H9 (cell line): ENCODE data around the gene BARD1. TPM values are rescaled to one million over a fixed set of nuclear protein-coding genes. Genes with fewer than 3 reads are reported as not detected.

Experiments used
- DNase-seq: peaks from one replicate; pipeline ENCODE4 v3.0.0-alpha.2; 2017
- H2AFZ ChIP-seq: one replicate; pipeline ENCODE4 v1.6.1; 2013; ENCODE audit warnings: mild to moderate bottlenecking, low read length, control low read depth, moderate library complexity
- H2AK5ac ChIP-seq: 2 replicates; pipeline ENCODE4 v1.6.1; 2013; ENCODE audit warnings: low read length, control low read depth, mixed read lengths; ENCODE audit not compliant: insufficient read length
- H2BK120ac ChIP-seq: one replicate; pipeline ENCODE4 v1.6.1; 2013; ENCODE audit warnings: low read depth, mild to moderate bottlenecking, low read length, control low read depth, inconsistent platforms; ENCODE audit not compliant: poor library complexity, severe bottlenecking
- H2BK12ac ChIP-seq: 2 replicates; pipeline ENCODE4 v1.6.1; 2013; ENCODE audit warnings: low read length, control low read depth, mixed read lengths, low read depth; ENCODE audit not compliant: insufficient read length
- H2BK15ac ChIP-seq: 2 replicates; pipeline ENCODE4 v1.6.1; 2013; ENCODE audit warnings: low read depth, low read length, control low read depth
- H2BK20ac ChIP-seq: one replicate; pipeline ENCODE4 v1.6.1; 2013; ENCODE audit warnings: low read depth, mild to moderate bottlenecking, low read length, control low read depth, inconsistent platforms; ENCODE audit not compliant: poor library complexity, severe bottlenecking
- H2BK5ac ChIP-seq: 2 replicates; pipeline ENCODE4 v1.6.1; 2013; ENCODE audit warnings: low read length, control low read depth, mixed read lengths; ENCODE audit not compliant: insufficient read length
- H3K14ac ChIP-seq: 2 replicates; pipeline ENCODE4 v1.6.1; 2013; ENCODE audit warnings: low read length, control low read depth; ENCODE audit not compliant: insufficient read depth
- H3K18ac ChIP-seq: 2 replicates; pipeline ENCODE4 v1.6.1; 2013; ENCODE audit warnings: low read depth, mild to moderate bottlenecking, mixed read lengths, low read length, control low read depth; ENCODE audit not compliant: insufficient read length
- H3K23ac ChIP-seq: 2 replicates; pipeline ENCODE4 v1.6.1; 2013; ENCODE audit warnings: low read length, control low read depth, mixed read lengths, low read depth; ENCODE audit not compliant: insufficient read length
- H3K23me2 ChIP-seq: 2 replicates; pipeline ENCODE4 v1.6.1; 2013; ENCODE audit warnings: low read depth, mild to moderate bottlenecking, mixed read lengths, low read length, control low read depth; ENCODE audit not compliant: insufficient read length, poor library complexity, severe bottlenecking
- H3K27ac ChIP-seq: 2 replicates; pipeline ENCODE4 v1.5.1; 2013; ENCODE audit warnings: low read length, control low read depth, mixed read lengths, low read depth; ENCODE audit not compliant: insufficient read length
- H3K27me3 ChIP-seq: 2 replicates; pipeline ENCODE4 v1.6.1; 2013; ENCODE audit warnings: low read length, control low read depth, inconsistent platforms; ENCODE audit not compliant: insufficient read depth
- H3K4ac ChIP-seq: 2 replicates; pipeline ENCODE4 v1.6.1; 2013; ENCODE audit warnings: low read depth, mild to moderate bottlenecking, control low read depth, inconsistent platforms, low read length, moderate library complexity
- H3K4me1 ChIP-seq: 2 replicates; pipeline ENCODE4 v1.6.1; 2013; ENCODE audit warnings: low read length, control low read depth, inconsistent platforms; ENCODE audit not compliant: insufficient read depth
- H3K4me2 ChIP-seq: 2 replicates; pipeline ENCODE4 v1.6.1; 2013; ENCODE audit warnings: low read length, control low read depth, mixed read lengths; ENCODE audit not compliant: insufficient read length, insufficient read depth
- H3K56ac ChIP-seq: 2 replicates; pipeline ENCODE4 v1.6.1; 2013; ENCODE audit warnings: low read depth, mild to moderate bottlenecking, mixed read lengths, low read length, control low read depth; ENCODE audit not compliant: insufficient read length
- H3K79me1 ChIP-seq: 2 replicates; pipeline ENCODE4 v1.6.1; 2013; ENCODE audit warnings: low read depth, mild to moderate bottlenecking, moderate library complexity, low read length, control low read depth, inconsistent platforms; ENCODE audit not compliant: insufficient read depth, poor library complexity, severe bottlenecking
- H3K79me2 ChIP-seq: 2 replicates; pipeline ENCODE4 v1.6.1; 2013; ENCODE audit warnings: low read length, control low read depth, inconsistent platforms; ENCODE audit not compliant: insufficient read depth
- H3K9ac ChIP-seq: 2 replicates; pipeline ENCODE4 v1.6.1; 2013; ENCODE audit warnings: low read length, control low read depth, mixed read lengths; ENCODE audit not compliant: insufficient read length; ENCODE audit errors: extremely low read depth
- H3K9me3 ChIP-seq: one replicate; pipeline ENCODE4 v1.6.1; 2013; ENCODE audit warnings: low read depth, low read length, inconsistent platforms; ENCODE audit not compliant: control insufficient read depth
- H3T11ph ChIP-seq: one replicate; pipeline ENCODE4 v1.6.1; 2013; ENCODE audit warnings: mild to moderate bottlenecking, low read length, control low read depth, inconsistent platforms
- H4K20me1 ChIP-seq: one replicate; pipeline ENCODE4 v1.6.1; 2013; ENCODE audit not compliant: control insufficient read depth, insufficient read length, insufficient read depth
- H4K5ac ChIP-seq: 2 replicates; pipeline ENCODE4 v1.6.1; 2013; ENCODE audit warnings: low read depth, mild to moderate bottlenecking, mixed read lengths, low read length, control low read depth; ENCODE audit not compliant: insufficient read length
- H4K8ac ChIP-seq: replicated peaks from 2 replicates; pipeline ENCODE4 v1.6.1; 2013; ENCODE audit warnings: low read length, control low read depth, mixed read lengths, low read depth; ENCODE audit not compliant: insufficient read length
- H4K91ac ChIP-seq: 2 replicates; pipeline ENCODE4 v1.6.1; 2013; ENCODE audit warnings: low read depth, mild to moderate bottlenecking, moderate library complexity, mixed read lengths, low read length, control low read depth; ENCODE audit not compliant: insufficient read length
- H3K27ac Mint-ChIP-seq, 3 experiments: 2 replicates in 2 of 3; 3 replicates in 1 of 3; pipeline ENCODE4 v1.8.0; 2020 to 2021; ENCODE audit warnings: mixed read lengths in 3 of 3, mild to moderate bottlenecking in 1 of 3, moderate library complexity in 1 of 3
- H3K27me3 Mint-ChIP-seq: 2 replicates; pipeline ENCODE4 v1.8.0; 2021; ENCODE audit warnings: low read depth, mild to moderate bottlenecking, moderate library complexity, mixed read lengths
- H3K36me3 Mint-ChIP-seq, 3 experiments: 2 replicates in 2 of 3; 3 replicates in 1 of 3; pipeline ENCODE4 v1.8.0; 2020 to 2021; ENCODE audit warnings: low read depth in 3 of 3, mixed read lengths in 3 of 3; ENCODE audit not compliant: insufficient read depth in 1 of 3
- H3K4me1 Mint-ChIP-seq, 2 experiments: 2 replicates each; pipeline ENCODE4 v1.8.0; 2020; ENCODE audit warnings: mixed read lengths in 2 of 2
- H3K4me3 Mint-ChIP-seq, 2 experiments: 2 replicates in 1 of 2; 3 replicates in 1 of 2; pipeline ENCODE4 v1.8.0; 2020 to 2021; ENCODE audit warnings: mild to moderate bottlenecking in 2 of 2, mixed read lengths in 2 of 2, moderate library complexity in 1 of 2
- H3K9me3 Mint-ChIP-seq, 2 experiments: 2 replicates in 1 of 2; 3 replicates in 1 of 2; pipeline ENCODE4 v1.8.0; 2020; ENCODE audit warnings: mild to moderate bottlenecking in 2 of 2, mixed read lengths in 2 of 2, moderate library complexity in 1 of 2
- CTCF ChIP-seq: fragments of 200-600 bp; sonication (generic); conservative IDR thresholded peaks from 3 replicates; pipeline ENCODE4 v1.8.0; 2021; ENCODE audit warnings: antibody characterized with exemption, mild to moderate bottlenecking
- WGBS: extraction: QIAGEN DNeasy Blood & Tissue Kit; methylation state at CpG from one replicate; pipeline ENCODE4 v1.1.7; 2013; ENCODE audit warnings: missing lambda C conversion rate, low lambda C conversion rate, mixed read lengths; ENCODE audit not compliant: insufficient read length; ENCODE audit errors: extremely low coverage; 5-methylcytosine and 5-hydroxymethylcytosine counted together
- total RNA-seq: library from RNA; stranded (reverse); gene quantifications from 2 replicates; pipeline ENCODE4 v1.2.1, GENCODE V29; 2021

The BARD1 gene
- total RNA-seq, 1 experiment from 2014 or later: 30.6 TPM

- peaks cover 0 to 6% of the 10 kb centered on the region in 2 experiments; a peak in 1 of 5 replicates for H3K9me3 Mint-ChIP-seq
- Histone ChIP-seq H3K27ac (no peak overlapping the region), H3K4ac (no peak overlapping the region), H3K9me3 (no peaks in the 10 kb centered on the region), H3K27me3 (no peaks in the 10 kb centered on the region), H3K14ac (no peak overlapping the region), H3K56ac (no peak overlapping the region), H2BK20ac (no peak overlapping the region), H3K18ac (no peak overlapping the region), H2AFZ (no peak overlapping the region), H3K4me1 (no peaks in the 10 kb centered on the region), H2AK5ac (no peak overlapping the region), H4K91ac (no peak overlapping the region), H3K23me2 (no peaks in the 10 kb centered on the region), H3T11ph (no peak overlapping the region), H3K9ac (no peak overlapping the region), H3K23ac (no peak overlapping the region), H3K79me1 (no peaks in the 10 kb centered on the region), H3K4me2 (no peak overlapping the region), H2BK15ac (no peak overlapping the region), H2BK5ac (no peak overlapping the region), H4K5ac (no peak overlapping the region), H3K79me2 (no peaks in the 10 kb centered on the region), H2BK120ac (no peak overlapping the region), H4K20me1 (no peaks in the 10 kb centered on the region), H4K8ac (no peak overlapping the region), H2BK12ac (no peak overlapping the region)
- no peak overlapping the region; a peak in 1 of 7 replicates for H3K27ac Mint-ChIP-seq
- H3K4me1 Mint-ChIP-seq: no peaks in the 10 kb centered on the region
- DNase-seq: no peak
- no peaks in the 10 kb centered on the region for H3K27me3 Mint-ChIP-seq
- TF ChIP-seq CTCF: no peak
- WGBS: no CpG with 5 or more reads among the region's 1 CpG
- peaks cover 22 to 23% (median 23%) of the 10 kb centered on the region in 3 experiments for H3K36me3 Mint-ChIP-seq
- no peak overlapping the region for H3K4me3 Mint-ChIP-seq
Observed at GRCh38 chr2:214715025-214715424, 94.5 kb downstream of the BARD1 start.
